ENCODE data around the gene PIGV.
"Not testable (repeated sequence)": the region's sequence is repeated elsewhere in the genome, so short reads cannot be mapped to it uniquely, and the experiment has no call there.

The PIGV gene

GRCh38 chr1:26789612-26789865, 1.8 kb downstream of the PIGV start:
- Histone ChIP-seq H3K4me3 (peak overlapping the region in 1 of 7 experiments; percentile 63), H3K27ac (peak overlapping the region in 7 of 21 experiments; percentile 22 to 100 (median 100))

GRCh38 chr1:26789931-26790330, 2.2 kb downstream of the PIGV start:
- H3K27ac ChIP-seq = peak overlapping the region in 5 of 21 experiments; percentile 22 to 100 (median 43)
- no peak overlapping the region for H3K4me3 ChIP-seq

GRCh38 chr1:26790551-26790953, 2.8 kb downstream of the PIGV start:
- H3K27ac ChIP-seq = peak overlapping the region in 2 of 21 experiments; percentile 6 to 7
- no peak overlapping the region for H3K4me3 ChIP-seq

- no peak overlapping the region for H3K4me3 ChIP-seq
- peak overlapping the region in 1 of 21 experiments; percentile 7 for H3K27ac ChIP-seq
Measured at GRCh38 chr1:26791148-26791547, 3.4 kb downstream of the PIGV start.

- Histone ChIP-seq H3K27ac (no peak overlapping the region), H3K4me3 (no peak overlapping the region)
Measured at GRCh38 chr1:26791626-26792025, 3.9 kb downstream of the PIGV start.

GRCh38 chr1:26792924-26793323, 5.2 kb downstream of the PIGV start:
- Histone ChIP-seq H3K4me3 (no peak overlapping the region), H3K27ac (no peak overlapping the region)

- no peak overlapping the region for H3K4me3 ChIP-seq
- no peak overlapping the region for H3K27ac ChIP-seq
Measured at GRCh38 chr1:26794391-26794790, 6.6 kb downstream of the PIGV start.

- H3K27ac ChIP-seq = peak overlapping the region in 1 of 21 experiments; percentile 4
- H3K4me3 ChIP-seq = no peak overlapping the region
Measured at GRCh38 chr1:26797627-26798026, 9.9 kb downstream of the PIGV start.

GRCh38 chr1:26799479-26800142, 11.9 kb downstream of the PIGV start:
- H3K4me3 ChIP-seq = no peak overlapping the region
- peak overlapping the region in 20 of 21 experiments; percentile 1 to 86 (median 59) for H3K27ac ChIP-seq

- not testable (repeated sequence) for H3K27ac ChIP-seq, H3K4me3 ChIP-seq
Measured at GRCh38 chr1:26803932-26804331, 16.2 kb downstream of the PIGV start.

GRCh38 chr1:26810105-26810504, 22.4 kb downstream of the PIGV start:
- peak overlapping the region in 1 of 21 experiments; percentile 67 for H3K27ac ChIP-seq
- not testable (repeated sequence) for H3K4me3 ChIP-seq

GRCh38 chr1:26811057-26811456, 23.3 kb downstream of the PIGV start:
- Histone ChIP-seq H3K27ac (peak overlapping the region in 1 of 21 experiments; percentile 67), H3K4me3 (no peak overlapping the region)

- H3K4me3 ChIP-seq = no peak overlapping the region
- peak overlapping the region in 1 of 21 experiments; percentile 67 for H3K27ac ChIP-seq
Measured at GRCh38 chr1:26811708-26812107, 24.0 kb downstream of the PIGV start.

- Histone ChIP-seq H3K27ac (no peak overlapping the region), H3K4me3 (no peak overlapping the region)
Measured at GRCh38 chr1:26814377-26814776, 26.6 kb downstream of the PIGV start.

GRCh38 chr1:26814893-26815292, 27.1 kb downstream of the PIGV start:
- Histone ChIP-seq H3K27ac (no peak overlapping the region), H3K4me3 (no peak overlapping the region)

GRCh38 chr1:26820784-26821269, 33.1 kb downstream of the PIGV start:
- Histone ChIP-seq H3K4me3 (no peak overlapping the region), H3K27ac (peak overlapping the region in 3 of 21 experiments; percentile 24 to 73 (median 51))

- no peak overlapping the region for H3K27ac ChIP-seq
- H3K4me3 ChIP-seq = no peak overlapping the region
Measured at GRCh38 chr1:26822737-26823395, 35.1 kb downstream of the PIGV start.

- Histone ChIP-seq H3K27ac (peak overlapping the region in 10 of 21 experiments; percentile 1 to 96 (median 40)), H3K4me3 (no peak overlapping the region)
Measured at GRCh38 chr1:26824731-26825130, 37.0 kb downstream of the PIGV start.

GRCh38 chr1:26826261-26827105, 38.7 kb downstream of the PIGV start, which contains the start of gene ZDHHC18:
TSS of gene ZDHHC18 (plus strand) at chr1:26826688. CDS start at chr1:26826805, 117 bp downstream.
- Histone ChIP-seq H3K27ac (peak within 1 kb of the TSS; percentile 73 to 96 (median 84)), H3K4me3 (peak within 1 kb of the TSS; percentile 63 to 79 (median 72))

- peak overlapping the region; percentile 49 to 96 (median 80) for H3K27ac ChIP-seq
- H3K4me3 ChIP-seq = peak overlapping the region; percentile 63 to 79 (median 72)
Measured at GRCh38 chr1:26827106-26827604, 39.4 kb downstream of the PIGV start.

All from skin epidermis (tissue), 12 donors.